ENCODE results near the gene LYPD6B. TPM values are rescaled to one million over a fixed set of nuclear protein-coding genes. Genes with fewer than 3 reads are reported as not detected.

Gene LYPD6B
- total RNA-seq, 1 experiment from 2014 or later = 6.1 TPM

- Histone ChIP-seq H3K79me2 (ENCODE audit: insufficient read depth, low read length) (no peaks in the 10 kb centered on the region), H3K27ac (ENCODE audit: low read depth, low read length) (no peak overlapping the region), H4K20me1 (ENCODE audit: insufficient read depth) (no peaks in the 10 kb centered on the region), H3K36me3 (ENCODE audit: control insufficient read depth in 1 of 2, insufficient read depth in 2 of 2, low read length in 2 of 2) (no peaks in the 10 kb centered on the region), H2AFZ (ENCODE audit: low read depth, low read length, poor library complexity, severe bottlenecking) (no peak overlapping the region), H3K9me3 (ENCODE audit: control insufficient read depth in 1 of 2, insufficient read depth in 1 of 2, low read depth in 1 of 2, low read length in 2 of 2) (no peaks in the 10 kb centered on the region), H3K27me3 (ENCODE audit: insufficient read depth, low read length) (no peaks in the 10 kb centered on the region), H3K9me2 (ENCODE audit: insufficient read depth) (no peaks in the 10 kb centered on the region), H3K4me1 (ENCODE audit: control insufficient read depth in 1 of 2, insufficient read depth in 2 of 2, low read length in 2 of 2) (peaks cover 0 to 5% of the 10 kb centered on the region in 2 experiments; a peak in 1 of 4 replicates), H3K4me2 (ENCODE audit: low read length) (no peak overlapping the region), H3K4me3 (replicated peaks in 1 of 2; ENCODE audit: low read depth in 1 of 2, low read length in 2 of 2) (no peak overlapping the region), H3K9ac (ENCODE audit: low read length) (no peak overlapping the region)
- TF ChIP-seq ELF1 (IDR thresholded peaks at IDR 0.05; ENCODE audit: borderline replicate concordance, low read depth) (no peak), EZH2 (IDR thresholded peaks at IDR 0.05) (no peak), TCF7L2 (IDR thresholded peaks at IDR 0.05; ENCODE audit: borderline replicate concordance, extremely low read depth, insufficient read depth, insufficient read length) (no peak), CEBPB (IDR thresholded peaks at IDR 0.05; ENCODE audit: low read depth) (no peak), FOSL1 (IDR thresholded peaks at IDR 0.05; ENCODE audit: low read depth) (no peak), EGR1 (IDR thresholded peaks at IDR 0.05; ENCODE audit: low read depth) (no peak), CTCF (IDR thresholded peaks at IDR 0.05 in 2 of 3, conservative IDR thresholded peaks at IDR 0.05 in 1 of 3; ENCODE audit: borderline replicate concordance in 1 of 3, insufficient read depth in 1 of 3, low read depth in 2 of 3, low read length in 2 of 3) (no peak), JUND (IDR thresholded peaks at IDR 0.05) (no peak), SP1 (IDR thresholded peaks at IDR 0.05; ENCODE audit: low read depth) (no peak), POLR2AphosphoS5 (IDR thresholded peaks at IDR 0.05; ENCODE audit: low read depth, low read length) (no peak), ZNF274 (IDR thresholded peaks at IDR 0.05; ENCODE audit: low read depth, low read length) (no peak), ZBTB33 (IDR thresholded peaks at IDR 0.05; ENCODE audit: extremely low read depth, insufficient replicate concordance, low read length) (no peak), CBX3 (IDR thresholded peaks at IDR 0.05; ENCODE audit: low read depth) (no peak), MAX (IDR thresholded peaks at IDR 0.05) (no peak), SRF (IDR thresholded peaks at IDR 0.05; ENCODE audit: low read depth) (no peak), RAD21 (IDR thresholded peaks at IDR 0.05; ENCODE audit: low read depth) (no peak)
- ChIA-PET RAD21 (ENCODE audit: low non-redundant PET in 1 of 2, low total read pairs in 2 of 2, uncharacterized antibody in 2 of 2, unreplicated experiment in 2 of 2) (no interaction called here), POLR2A (no interaction called here), CTCF (no interaction called here)
- no TSS peak for BruUV-seq (replicated peaks)
- intact Hi-C loops (cut with micrococcal nuclease) = no loop called here
- DNase-seq (ENCODE audit: low read depth, low spot score) (no peak), ATAC-seq (no peak)
Observed at GRCh38 chr2:149064856-149065630, 26.5 kb downstream of the LYPD6B start.
